Measurements from ENCODE around the gene APH1B.
"Not testable (repeated sequence)": the region's sequence is repeated elsewhere in the genome, so short reads cannot be mapped to it uniquely, and the experiment has no call there.

APH1B gene

GRCh38 chr15:63318344-63318743, 40.9 kb downstream of the APH1B start:
- H3K36me3 ChIP-seq (ENCODE audit: control insufficient read depth, insufficient read depth, low read length): no peaks in the 10 kb centered on the region
- H3K4me3 ChIP-seq (ENCODE audit: low read depth, low read length): no peak overlapping the region
- H3K27me3 ChIP-seq (ENCODE audit: control insufficient read depth, insufficient read depth, low read length): no peaks in the 10 kb centered on the region
- H3K9ac ChIP-seq (ENCODE audit: low read length): no peak overlapping the region
- no peaks in the 10 kb centered on the region for H3K9me3 ChIP-seq (ENCODE audit: control insufficient read depth, insufficient read depth, low read depth, low read length)
- H3K4me1 ChIP-seq (ENCODE audit: control insufficient read depth, insufficient read depth, low read length): peaks cover 25% of the 10 kb centered on the region
- no peak overlapping the region for H3K27ac ChIP-seq (ENCODE audit: low read depth, low read length)

GRCh38 chr15:63319065-63319464, 41.7 kb downstream of the APH1B start:
- Histone ChIP-seq H3K27ac (ENCODE audit: low read depth, low read length) (no peak overlapping the region), H3K9me3 (ENCODE audit: control insufficient read depth, insufficient read depth, low read depth, low read length) (no peaks in the 10 kb centered on the region), H3K27me3 (ENCODE audit: control insufficient read depth, insufficient read depth, low read length) (no peaks in the 10 kb centered on the region), H3K9ac (ENCODE audit: low read length) (no peak overlapping the region), H3K4me3 (ENCODE audit: low read depth, low read length) (no peak overlapping the region), H3K36me3 (ENCODE audit: control insufficient read depth, insufficient read depth, low read length) (no peaks in the 10 kb centered on the region), H3K4me1 (ENCODE audit: control insufficient read depth, insufficient read depth, low read length) (peaks cover 20% of the 10 kb centered on the region)

DNA sequence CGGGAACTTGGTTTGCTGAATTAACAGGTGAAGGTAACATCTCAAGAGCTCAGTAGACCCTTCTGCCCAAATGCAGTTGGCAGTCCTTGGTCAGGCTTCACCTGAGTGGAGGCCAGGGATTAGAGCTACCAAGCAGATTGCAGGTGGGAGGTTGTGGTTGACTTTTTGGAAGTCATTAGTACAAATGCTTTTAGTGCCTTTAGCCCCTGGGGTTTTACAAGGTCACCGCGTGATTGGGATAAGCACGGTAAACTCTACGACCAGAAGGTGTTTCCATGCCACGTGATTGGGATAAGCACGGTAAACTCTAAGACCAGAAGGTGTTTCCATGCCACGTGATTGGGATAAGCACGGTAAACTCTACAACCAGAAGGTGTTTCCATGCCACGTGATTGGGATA, 43.0 kb downstream of the APH1B start:
- H3K4me3 ChIP-seq (ENCODE audit: low read depth, low read length); H3K36me3 ChIP-seq (ENCODE audit: control insufficient read depth, insufficient read depth, low read length); H3K4me1 ChIP-seq (ENCODE audit: control insufficient read depth, insufficient read depth, low read length); H3K27ac ChIP-seq (ENCODE audit: low read depth, low read length); H3K9me3 ChIP-seq (ENCODE audit: control insufficient read depth, insufficient read depth, low read depth, low read length); H3K27me3 ChIP-seq (ENCODE audit: control insufficient read depth, insufficient read depth, low read length); H3K9ac ChIP-seq (ENCODE audit: low read length): not testable (repeated sequence)

DNA sequence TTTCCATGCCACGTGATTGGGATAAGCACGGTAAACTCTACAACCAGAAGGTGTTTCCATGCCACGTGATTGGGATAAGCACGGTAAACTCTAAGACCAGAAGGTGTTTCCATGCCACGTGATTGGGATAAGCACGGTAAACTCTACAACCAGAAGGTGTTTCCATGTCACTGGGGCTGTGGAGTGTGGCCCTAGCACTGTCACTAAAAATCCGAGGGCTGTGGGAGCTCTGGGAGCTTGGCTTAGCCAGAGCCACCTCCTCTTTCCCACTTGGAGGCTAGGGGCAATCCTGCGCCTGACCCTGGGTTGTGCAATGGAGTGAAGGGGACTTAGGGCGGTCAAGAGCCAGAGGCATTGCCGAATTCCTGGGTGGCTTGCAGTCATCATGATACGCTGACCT, 43.6 kb downstream of the APH1B start:
- not testable (repeated sequence) for H3K36me3 ChIP-seq (ENCODE audit: control insufficient read depth, insufficient read depth, low read length); H3K9me3 ChIP-seq (ENCODE audit: control insufficient read depth, insufficient read depth, low read depth, low read length); H3K9ac ChIP-seq (ENCODE audit: low read length); H3K4me3 ChIP-seq (ENCODE audit: low read depth, low read length); H3K27me3 ChIP-seq (ENCODE audit: control insufficient read depth, insufficient read depth, low read length); H3K27ac ChIP-seq (ENCODE audit: low read depth, low read length); H3K4me1 ChIP-seq (ENCODE audit: control insufficient read depth, insufficient read depth, low read length)

- H3K9me3 ChIP-seq (ENCODE audit: control insufficient read depth, insufficient read depth, low read depth, low read length): no peaks in the 10 kb centered on the region
- peaks cover under 1% of the 10 kb centered on the region for H3K4me1 ChIP-seq (ENCODE audit: control insufficient read depth, insufficient read depth, low read length)
- no peak overlapping the region for H3K27ac ChIP-seq (ENCODE audit: low read depth, low read length)
- no peak overlapping the region for H3K4me3 ChIP-seq (ENCODE audit: low read depth, low read length)
- H3K27me3 ChIP-seq (ENCODE audit: control insufficient read depth, insufficient read depth, low read length): no peaks in the 10 kb centered on the region
- H3K36me3 ChIP-seq (ENCODE audit: control insufficient read depth, insufficient read depth, low read length): no peaks in the 10 kb centered on the region
- H3K9ac ChIP-seq (ENCODE audit: low read length): no peak overlapping the region
These were observed 44.1 kb downstream of the APH1B start for GRCh38 chr15:63321462-63321861.

GRCh38 chr15:63322541-63322940, 45.1 kb downstream of the APH1B start:
- Histone ChIP-seq H3K27ac (ENCODE audit: low read depth, low read length) (no peak overlapping the region), H3K36me3 (ENCODE audit: control insufficient read depth, insufficient read depth, low read length) (no peaks in the 10 kb centered on the region), H3K9ac (ENCODE audit: low read length) (no peak overlapping the region), H3K9me3 (ENCODE audit: control insufficient read depth, insufficient read depth, low read depth, low read length) (no peaks in the 10 kb centered on the region), H3K4me3 (ENCODE audit: low read depth, low read length) (no peak overlapping the region), H3K4me1 (ENCODE audit: control insufficient read depth, insufficient read depth, low read length) (no peaks in the 10 kb centered on the region; the same call in 1 of the 2 replicates), H3K27me3 (ENCODE audit: control insufficient read depth, insufficient read depth, low read length) (no peaks in the 10 kb centered on the region)

DNA sequence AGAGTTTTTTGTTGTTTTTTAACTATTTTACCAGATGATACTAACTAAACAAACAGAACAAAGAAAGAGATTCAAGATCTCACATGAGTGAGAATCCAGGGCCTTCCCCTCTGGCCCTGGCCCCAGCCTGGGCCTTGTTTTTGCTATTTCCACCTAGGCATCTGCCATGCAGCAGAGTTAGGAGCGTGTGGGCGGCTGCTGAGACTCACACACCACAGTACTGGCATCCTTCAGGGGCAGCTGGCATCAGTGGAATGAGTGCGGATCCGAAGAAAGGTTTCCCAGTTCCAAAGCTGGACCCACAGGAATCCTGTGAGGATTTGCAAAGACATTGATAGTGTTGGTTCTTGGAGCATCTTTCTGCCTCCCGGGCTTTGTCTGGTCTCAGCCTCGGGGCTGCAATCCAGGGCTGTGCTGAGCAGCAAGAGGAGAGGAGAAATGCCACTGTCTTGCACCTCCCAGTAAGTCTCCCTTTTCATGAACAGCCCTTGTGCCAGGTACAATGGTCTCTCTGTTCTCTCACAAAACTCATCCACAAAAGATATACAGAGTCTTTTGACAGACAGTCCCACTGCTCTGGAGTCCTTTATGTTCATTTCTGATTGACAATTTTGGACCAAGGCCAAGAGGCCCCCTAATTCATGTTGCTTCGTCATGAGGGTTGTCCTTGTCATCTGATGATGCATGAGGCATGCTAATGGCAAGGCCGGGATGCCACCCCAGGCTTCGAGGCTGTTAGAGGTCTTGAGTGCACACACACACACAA, 46.6 kb downstream of the APH1B start:
- no peaks in the 10 kb centered on the region for H3K27me3 ChIP-seq (ENCODE audit: control insufficient read depth, insufficient read depth, low read length)
- H3K36me3 ChIP-seq (ENCODE audit: control insufficient read depth, insufficient read depth, low read length): no peaks in the 10 kb centered on the region

DNA sequence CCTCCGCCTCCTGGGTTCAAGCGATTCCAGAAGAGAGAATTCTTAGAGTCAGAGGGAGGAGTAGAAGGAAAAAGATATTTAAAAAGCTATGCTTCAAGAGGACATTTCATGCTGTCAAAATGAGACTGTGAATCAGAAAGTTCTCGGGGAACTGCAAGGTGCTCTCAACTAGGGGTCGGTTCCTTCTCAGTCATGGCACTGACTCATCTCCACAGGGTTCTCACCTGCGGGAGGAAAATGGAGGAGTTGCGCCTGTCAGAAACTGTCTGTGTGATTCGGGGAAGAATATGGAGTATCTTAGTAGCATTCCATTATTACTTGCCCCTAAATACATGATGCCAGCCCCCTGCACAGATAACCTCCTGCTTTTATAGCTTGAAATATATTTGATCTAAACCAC, 47.4 kb downstream of the APH1B start:
- H3K4me1 ChIP-seq (ENCODE audit: control insufficient read depth, insufficient read depth, low read length): no peaks in the 10 kb centered on the region; the same call in 1 of the 2 replicates
- no peak overlapping the region for H3K9ac ChIP-seq (ENCODE audit: low read length)
- H3K27me3 ChIP-seq (ENCODE audit: control insufficient read depth, insufficient read depth, low read length): no peaks in the 10 kb centered on the region
- H3K36me3 ChIP-seq (ENCODE audit: control insufficient read depth, insufficient read depth, low read length): no peaks in the 10 kb centered on the region
- H3K9me3 ChIP-seq (ENCODE audit: control insufficient read depth, insufficient read depth, low read depth, low read length): no peaks in the 10 kb centered on the region
- H3K4me3 ChIP-seq (ENCODE audit: low read depth, low read length): no peak overlapping the region
- no peak overlapping the region for H3K27ac ChIP-seq (ENCODE audit: low read depth, low read length)

More for the DNA sequence above, 46.6 kb downstream of the APH1B start:
- H3K9ac ChIP-seq (ENCODE audit: low read length): no peak overlapping the region
- H3K9me3 ChIP-seq (ENCODE audit: control insufficient read depth, insufficient read depth, low read depth, low read length): no peaks in the 10 kb centered on the region
- H3K4me1 ChIP-seq (ENCODE audit: control insufficient read depth, insufficient read depth, low read length): no peaks in the 10 kb centered on the region; the same call in 1 of the 2 replicates
- H3K4me3 ChIP-seq (ENCODE audit: low read depth, low read length): no peak overlapping the region
- H3K27ac ChIP-seq (ENCODE audit: low read depth, low read length): no peak overlapping the region

- Histone ChIP-seq H3K36me3 (ENCODE audit: control insufficient read depth, insufficient read depth, low read length) (no peaks in the 10 kb centered on the region), H3K4me3 (ENCODE audit: low read depth, low read length) (no peak overlapping the region), H3K27me3 (ENCODE audit: control insufficient read depth, insufficient read depth, low read length) (no peaks in the 10 kb centered on the region), H3K27ac (ENCODE audit: low read depth, low read length) (no peak overlapping the region), H3K9ac (ENCODE audit: low read length) (no peak overlapping the region), H3K9me3 (ENCODE audit: control insufficient read depth, insufficient read depth, low read depth, low read length) (no peaks in the 10 kb centered on the region), H3K4me1 (ENCODE audit: control insufficient read depth, insufficient read depth, low read length) (no peaks in the 10 kb centered on the region; the same call in 1 of the 2 replicates)
These were observed 50.4 kb downstream of the APH1B start for GRCh38 chr15:63327648-63328421.

GRCh38 chr15:63329567-63330350, 52.4 kb downstream of the APH1B start:
- no peak overlapping the region for H3K4me3 ChIP-seq (ENCODE audit: low read depth, low read length)
- H3K36me3 ChIP-seq (ENCODE audit: control insufficient read depth, insufficient read depth, low read length): no peaks in the 10 kb centered on the region
- H3K4me1 ChIP-seq (ENCODE audit: control insufficient read depth, insufficient read depth, low read length): no peaks in the 10 kb centered on the region
- H3K27me3 ChIP-seq (ENCODE audit: control insufficient read depth, insufficient read depth, low read length): no peaks in the 10 kb centered on the region
- H3K27ac ChIP-seq (ENCODE audit: low read depth, low read length): no peak overlapping the region
- H3K9me3 ChIP-seq (ENCODE audit: control insufficient read depth, insufficient read depth, low read depth, low read length): no peaks in the 10 kb centered on the region
- H3K9ac ChIP-seq (ENCODE audit: low read length): no peak overlapping the region

- Histone ChIP-seq H3K9me3 (ENCODE audit: control insufficient read depth, insufficient read depth, low read depth, low read length) (no peaks in the 10 kb centered on the region), H3K4me3 (ENCODE audit: low read depth, low read length) (no peak overlapping the region), H3K27me3 (ENCODE audit: control insufficient read depth, insufficient read depth, low read length) (no peaks in the 10 kb centered on the region), H3K9ac (ENCODE audit: low read length) (no peak overlapping the region), H3K4me1 (ENCODE audit: control insufficient read depth, insufficient read depth, low read length) (no peaks in the 10 kb centered on the region), H3K27ac (ENCODE audit: low read depth, low read length) (no peak overlapping the region), H3K36me3 (ENCODE audit: control insufficient read depth, insufficient read depth, low read length) (no peaks in the 10 kb centered on the region)
These were observed 53.5 kb downstream of the APH1B start for GRCh38 chr15:63330926-63331325.
